Endothelial cell of umbilical vein (primary cell): ENCODE measurements around the gene RHOC. TPM values are rescaled to one million over a fixed set of nuclear protein-coding genes. Genes with fewer than 3 reads are reported as not detected.

Experiments
- BruUV-seq: library from RNA; stranded (reverse); fragments of 400-500 nt; replicated peaks from 2 replicates; lab custom pipeline; 2021; lab: Mats Ljungman, UMichigan
- CTCF ChIA-PET: fragments of 300-600, 350-600 bp; sonication (Branson Sonifier 250); formaldehyde crosslinking; loops from one replicate; lab custom pipeline; 2021; ENCODE audit warnings: antibody characterized with exemption, inconsistent platforms; lab: Charles Lee
- POLR2A ChIA-PET: fragments of 300-600, 350-600 bp; sonication (Branson Sonifier 250); formaldehyde crosslinking; loops from one replicate; lab custom pipeline; 2021; ENCODE audit warnings: antibody characterized with exemption, inconsistent platforms; lab: Charles Lee
- DNase-seq: peaks from one replicate; pipeline ENCODE4 v3.0.0-alpha.2; 2011; ENCODE audit warnings: low read depth, low spot score
- FAIRE-seq: peaks from 2 replicates; lab custom pipeline; 2011; peaks lifted over from hg19 to GRCh38; lab: Jason Lieb, UNC
- H2AFZ ChIP-seq: 2 replicates; pipeline ENCODE4 v1.6.0; 2012; ENCODE audit warnings: low read depth, low read length, control low read depth, inconsistent platforms
- H3K27ac ChIP-seq: 2 replicates; pipeline ENCODE4 v1.5.1; 2011; ENCODE audit warnings: low read depth, mild to moderate bottlenecking, control low read depth, low read length, moderate library complexity; ENCODE audit not compliant: insufficient read depth
- H3K27me3 ChIP-seq, 2 experiments: 2 replicates each; pipeline versions ENCODE4 v1.6.0 to v1.6.1; 2011; ENCODE audit warnings: low read length in 2 of 2, mixed read lengths in 1 of 2; ENCODE audit not compliant: control insufficient read depth in 2 of 2, insufficient read depth in 2 of 2
- H3K36me3 ChIP-seq, 2 experiments: 2 replicates in 1 of 2; 3 replicates in 1 of 2; pipeline ENCODE4 v1.5.1; 2011; ENCODE audit warnings: low read length in 2 of 2, mild to moderate bottlenecking in 1 of 2, moderate library complexity in 1 of 2; ENCODE audit not compliant: control insufficient read depth in 2 of 2, insufficient read depth in 2 of 2; ENCODE audit errors: extremely low read depth in 1 of 2
- H3K4me1 ChIP-seq: 3 replicates; pipeline ENCODE4 v1.5.1; 2011; ENCODE audit warnings: mild to moderate bottlenecking, low read length; ENCODE audit not compliant: control insufficient read depth, insufficient read depth; ENCODE audit errors: extremely low read depth
- H3K4me2 ChIP-seq: 2 replicates; pipeline ENCODE4 v1.6.1; 2011; ENCODE audit warnings: low read length, control low read depth, mixed read lengths; ENCODE audit not compliant: insufficient read depth
- H3K4me3 ChIP-seq, 3 experiments: fragments of 200-600 bp in 1 of 3; sonication (generic), shearing (Covaris generic) in 1 of 3; replicated peaks in 1 of 3; 2 replicates each; pipeline ENCODE4 v1.5.1; 2011 to 2016; ENCODE audit warnings: control low read depth in 3 of 3, low read length in 3 of 3, mild to moderate bottlenecking in 2 of 3, inconsistent platforms in 1 of 3, low read depth in 1 of 3, moderate library complexity in 1 of 3; ENCODE audit not compliant: insufficient read depth in 1 of 3
- H3K79me2 ChIP-seq: 2 replicates; pipeline ENCODE4 v1.6.0; 2012; ENCODE audit warnings: low read length, inconsistent platforms; ENCODE audit not compliant: control insufficient read depth, insufficient read depth
- H3K9ac ChIP-seq: replicated peaks from 2 replicates; pipeline ENCODE3; 2011; ENCODE audit warnings: low read length, control low read depth; ENCODE audit not compliant: insufficient read depth; ENCODE audit errors: extremely low read depth
- H3K9me1 ChIP-seq: replicated peaks from 3 replicates; pipeline ENCODE4 v1.6.0; 2011; ENCODE audit warnings: mild to moderate bottlenecking, low read length; ENCODE audit not compliant: control insufficient read depth, insufficient read depth; ENCODE audit errors: extremely low read depth
- H3K9me3 ChIP-seq: replicated peaks from 2 replicates; pipeline ENCODE4 v1.5.1; 2012; ENCODE audit warnings: low read length, inconsistent platforms; ENCODE audit not compliant: control insufficient read depth, insufficient read depth
- H4K20me1 ChIP-seq: replicated peaks from 2 replicates; pipeline ENCODE3; 2011; ENCODE audit warnings: mild to moderate bottlenecking, low read length; ENCODE audit not compliant: control insufficient read depth, insufficient read depth; ENCODE audit errors: extremely low read depth
- EZH2 ChIP-seq: IDR thresholded peaks from 2 replicates; pipeline ENCODE4 v1.6.1; 2012; ENCODE audit warnings: borderline replicate concordance, low read depth, mild to moderate bottlenecking, moderate library complexity, low read length, inconsistent platforms; ENCODE audit not compliant: severe bottlenecking
- FOS ChIP-seq: IDR thresholded peaks from 2 replicates; pipeline ENCODE4 v1.6.1; 2011; ENCODE audit warnings: mild to moderate bottlenecking, low read length, moderate library complexity, borderline replicate concordance; ENCODE audit not compliant: insufficient read depth
- GATA2 ChIP-seq: IDR thresholded peaks from 2 replicates; pipeline ENCODE4 v1.7.0; 2011; ENCODE audit warnings: low read depth, mild to moderate bottlenecking, moderate library complexity, mixed read lengths, low read length; ENCODE audit not compliant: insufficient read length, insufficient read depth
- JUN ChIP-seq: IDR thresholded peaks from 2 replicates; pipeline ENCODE4 v1.6.1; 2011; ENCODE audit warnings: borderline replicate concordance, low read depth; ENCODE audit not compliant: insufficient read length, insufficient read depth
- MYC ChIP-seq: IDR thresholded peaks from one replicate; pipeline ENCODE4 v1.6.1; 2011; ENCODE audit warnings: mild to moderate bottlenecking, low read depth, low read length
- POLR2A ChIP-seq: IDR thresholded peaks from 2 replicates; pipeline ENCODE4 v1.6.1; 2012; ENCODE audit warnings: low read depth, mild to moderate bottlenecking, control low read depth, low read length
- POLR2AphosphoS5 ChIP-seq: IDR thresholded peaks from 2 replicates; pipeline ENCODE4 v1.6.1; 2012; ENCODE audit warnings: low read depth, mild to moderate bottlenecking, control low read depth, low read length, moderate library complexity; ENCODE audit not compliant: insufficient read depth
- dilution Hi-C: fragments of 300-500 bp; cut with MboI; formaldehyde crosslinking; loops from one replicate; pipeline ENCODE4 v1.15.0; 2019; ENCODE audit warnings: low sequenced_read_pairs; ENCODE audit not compliant: extremely low pct_ligation_motif_present
- intact Hi-C: fragments of 100-400 bp; cut with micrococcal nuclease; formaldehyde crosslinking; loops from one replicate; pipeline ENCODE4 v1.10.0; 2022
- polyA plus RNA-seq, 4 experiments: library from polyadenylated mRNA; depleted of rRNA in 3 of 4; stranded (reverse) in 3 of 4; unstranded in 1 of 4; fragments of >200 nt; gene quantifications; 2 replicates each; pipeline versions ENCODE4 v1.2.1 to v1.2.3, GENCODE V29; 2011 to 2012; ENCODE audit warnings: missing spikeins in 1 of 4
- total RNA-seq: library from RNA; stranded (reverse); gene quantifications from 2 replicates; pipeline ENCODE4 v1.2.3, GENCODE V29; 2021
- TF ChIP-seq, protein P1 (sequence below), 2 donors: IDR thresholded peaks; 1 replicate in 1 of 2; 2 replicates in 1 of 2; pipeline ENCODE4 v1.5.1; 2011; ENCODE audit warnings: low read length in 2 of 2, mild to moderate bottlenecking in 2 of 2, moderate library complexity in 2 of 2, control low read depth in 1 of 2, inconsistent platforms in 1 of 2, low read depth in 1 of 2; ENCODE audit not compliant: insufficient read depth in 1 of 2; ENCODE audit errors: extremely low read depth in 1 of 2
- TF ChIP-seq, protein P2 (sequence below): IDR thresholded peaks from 2 replicates; pipeline ENCODE4 v1.6.1; 2011; ENCODE audit not compliant: insufficient read depth, insufficient read length

RHOC gene
- total and polyA plus RNA-seq, 2 donors (not counting 3 experiments of a cell fraction or from before 2014, with no cell fraction given): 699 to 1,244 TPM

DNA sequence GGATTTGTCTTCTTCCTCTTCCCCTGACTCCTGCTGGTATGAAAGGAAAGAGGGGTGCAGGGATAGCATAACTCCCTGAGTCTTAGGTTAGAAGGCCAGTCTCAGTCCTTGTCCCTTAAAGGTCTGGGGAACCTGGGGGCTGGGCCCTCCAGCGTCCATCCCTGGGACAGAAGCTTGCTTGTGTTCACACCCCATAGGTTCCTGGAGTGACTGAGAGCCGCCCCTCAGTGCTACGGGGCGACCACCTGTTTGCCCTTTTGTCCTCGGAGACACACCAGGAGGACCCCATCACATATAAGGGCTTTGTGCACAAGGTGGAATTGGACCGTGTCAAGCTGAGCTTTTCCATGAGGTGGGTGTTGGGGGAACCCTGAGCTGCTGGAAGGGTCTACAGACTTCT, 13.1 kb downstream of the RHOC start:
- Histone ChIP-seq H3K9ac (no peak overlapping the region), H3K79me2 (no peaks in the 10 kb centered on the region), H3K9me1 (no peaks in the 10 kb centered on the region), H2AFZ (no peak overlapping the region), H3K27me3 (no peaks in the 10 kb centered on the region), H4K20me1 (no peaks in the 10 kb centered on the region), H3K4me3 (no peak overlapping the region), H3K36me3 (peaks cover 12 to 47% of the 10 kb centered on the region in 2 experiments), H3K9me3 (no peaks in the 10 kb centered on the region), H3K4me1 (peaks cover 4% of the 10 kb centered on the region), H3K27ac (no peak overlapping the region), H3K4me2 (no peak overlapping the region)
- no peak for DNase-seq
- BruUV-seq: no TSS peak
- intact Hi-C loops: no loop called here
- ChIA-PET CTCF (interaction anchor here (0.6 kb wide), 2 partner anchors 21 to 84 kb away, joined by 3 to 5 read pairs; no protein-coding TSS in a partner anchor), POLR2A (interaction anchor here (0.6 to 0.7 kb wide), 2 partner anchors 183 to 330 kb away, joined by 3 to 4 read pairs; no protein-coding TSS in a partner anchor)
- no peak for FAIRE-seq
- dilution Hi-C loops: no loop called here
- TF ChIP-seq POLR2A (no peak), EZH2 (no peak), JUN (no peak), GATA2 (no peak), POLR2AphosphoS5 (no peak), FOS (no peak), MYC (no peak)
- TF ChIP-seq, protein P1, sequence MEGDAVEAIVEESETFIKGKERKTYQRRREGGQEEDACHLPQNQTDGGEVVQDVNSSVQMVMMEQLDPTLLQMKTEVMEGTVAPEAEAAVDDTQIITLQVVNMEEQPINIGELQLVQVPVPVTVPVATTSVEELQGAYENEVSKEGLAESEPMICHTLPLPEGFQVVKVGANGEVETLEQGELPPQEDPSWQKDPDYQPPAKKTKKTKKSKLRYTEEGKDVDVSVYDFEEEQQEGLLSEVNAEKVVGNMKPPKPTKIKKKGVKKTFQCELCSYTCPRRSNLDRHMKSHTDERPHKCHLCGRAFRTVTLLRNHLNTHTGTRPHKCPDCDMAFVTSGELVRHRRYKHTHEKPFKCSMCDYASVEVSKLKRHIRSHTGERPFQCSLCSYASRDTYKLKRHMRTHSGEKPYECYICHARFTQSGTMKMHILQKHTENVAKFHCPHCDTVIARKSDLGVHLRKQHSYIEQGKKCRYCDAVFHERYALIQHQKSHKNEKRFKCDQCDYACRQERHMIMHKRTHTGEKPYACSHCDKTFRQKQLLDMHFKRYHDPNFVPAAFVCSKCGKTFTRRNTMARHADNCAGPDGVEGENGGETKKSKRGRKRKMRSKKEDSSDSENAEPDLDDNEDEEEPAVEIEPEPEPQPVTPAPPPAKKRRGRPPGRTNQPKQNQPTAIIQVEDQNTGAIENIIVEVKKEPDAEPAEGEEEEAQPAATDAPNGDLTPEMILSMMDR (IDR thresholded peaks at IDR 0.05; ENCODE audit: extremely low read depth in 1 of 2, insufficient read depth in 1 of 2, low read depth in 1 of 2, low read length in 2 of 2): no peak
- TF ChIP-seq, protein P2, sequence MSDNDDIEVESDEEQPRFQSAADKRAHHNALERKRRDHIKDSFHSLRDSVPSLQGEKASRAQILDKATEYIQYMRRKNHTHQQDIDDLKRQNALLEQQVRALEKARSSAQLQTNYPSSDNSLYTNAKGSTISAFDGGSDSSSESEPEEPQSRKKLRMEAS: no peak
